IPS-18c (cell line): ENCODE measurements around the gene DUSP15.

Experiments used
- H3K4me3 ChIP-seq: 2 replicates; pipeline ENCODE4 v1.7.0; 2013; ENCODE audit warnings: low read depth, mild to moderate bottlenecking, low read length, moderate library complexity; ENCODE audit not compliant: insufficient read depth
- H3K9me3 ChIP-seq: one replicate; pipeline ENCODE4 v1.6.1; 2013; ENCODE audit warnings: mild to moderate bottlenecking, low read length, moderate library complexity; ENCODE audit not compliant: control insufficient read depth, insufficient read depth

DUSP15 gene

GRCh38 chr20:31848088-31848999 lies 22.0 kb downstream of the DUSP15 start:
- no peak overlapping the region for H3K4me3 ChIP-seq
- no peaks in the 10 kb centered on the region for H3K9me3 ChIP-seq

- Histone ChIP-seq H3K9me3 (no peaks in the 10 kb centered on the region), H3K4me3 (no peak overlapping the region)
These were observed 23.6 kb downstream of the DUSP15 start for GRCh38 chr20:31846793-31847138.

GRCh38 chr20:31845300-31845863 lies 24.9 kb downstream of the DUSP15 start, which contains the start of gene FOXS1:
Gene FOXS1, minus strand, starts transcription at chr20:31845604. Its CDS starts 62 bp downstream, at chr20:31845542.
- no peak within 1 kb of the TSS for H3K4me3 ChIP-seq
- no peaks in the 10 kb centered on the region for H3K9me3 ChIP-seq

- no peaks in the 10 kb centered on the region for H3K9me3 ChIP-seq
- H3K4me3 ChIP-seq: no peak overlapping the region
These were observed 25.5 kb downstream of the DUSP15 start for GRCh38 chr20:31844737-31845299.

GRCh38 chr20:31843881-31844280 lies 26.4 kb downstream of the DUSP15 start:
- Histone ChIP-seq H3K9me3 (no peaks in the 10 kb centered on the region), H3K4me3 (no peak overlapping the region)

- Histone ChIP-seq H3K9me3 (no peaks in the 10 kb centered on the region), H3K4me3 (no peak overlapping the region; the same call in 1 of the 2 replicates)
These were observed 27.0 kb downstream of the DUSP15 start for GRCh38 chr20:31843288-31843687.

GRCh38 chr20:31842471-31843157 lies 27.7 kb downstream of the DUSP15 start:
- Histone ChIP-seq H3K4me3 (no peak overlapping the region; the same call in 1 of the 2 replicates), H3K9me3 (no peaks in the 10 kb centered on the region)

- Histone ChIP-seq H3K4me3 (no peak overlapping the region), H3K9me3 (no peaks in the 10 kb centered on the region)
These were observed 28.4 kb downstream of the DUSP15 start for GRCh38 chr20:31841928-31842327.

- Histone ChIP-seq H3K4me3 (no peak overlapping the region), H3K9me3 (no peaks in the 10 kb centered on the region)
These were observed 29.2 kb downstream of the DUSP15 start for GRCh38 chr20:31840906-31841816.

GRCh38 chr20:31839782-31840487 lies 30.4 kb downstream of the DUSP15 start:
- Histone ChIP-seq H3K4me3 (no peak overlapping the region), H3K9me3 (peaks cover 2% of the 10 kb centered on the region)

GRCh38 chr20:31838646-31839292 lies 31.6 kb downstream of the DUSP15 start:
- peaks cover 2% of the 10 kb centered on the region for H3K9me3 ChIP-seq

GRCh38 chr20:31837896-31838397 lies 32.4 kb downstream of the DUSP15 start:
- Histone ChIP-seq H3K9me3 (peaks cover 2% of the 10 kb centered on the region), H3K4me3 (no peak overlapping the region)

More at GRCh38 chr20:31838646-31839292, 31.6 kb downstream of the DUSP15 start:
- no peak overlapping the region for H3K4me3 ChIP-seq

- Histone ChIP-seq H3K4me3 (no peak overlapping the region), H3K9me3 (peaks cover 2% of the 10 kb centered on the region)
These were observed 33.3 kb downstream of the DUSP15 start for GRCh38 chr20:31836853-31837608.

GRCh38 chr20:31835977-31836852 lies 34.1 kb downstream of the DUSP15 start:
- peaks cover 2% of the 10 kb centered on the region for H3K9me3 ChIP-seq

More at GRCh38 chr20:31835977-31836852, 34.1 kb downstream of the DUSP15 start:
- H3K4me3 ChIP-seq: no peak overlapping the region
